Measurements from ENCODE around the gene CHAMP1.

- TF ChIP-seq EP300 (IDR thresholded peaks at IDR 0.05) (no peak), CTCF (IDR thresholded peaks at IDR 0.05) (no peak)
Observed at GRCh38 chr13:114341003-114341777, 26.9 kb downstream of the CHAMP1 start.

Measured in upper lobe of left lung (tissue), 4 donors.